OCI-LY7 (cell line): ENCODE data around the gene CTSA. TPM values are rescaled to one million over a fixed set of nuclear protein-coding genes. Genes with fewer than 3 reads are reported as not detected.

Experiments
- BruUV-seq: library from RNA; stranded (reverse); fragments of 400-500 nt; replicated peaks from 2 replicates; lab custom pipeline; 2021; lab: Mats Ljungman, UMichigan
- CTCF ChIA-PET: fragments of 300-600 bp; sonication (Branson Sonifier 250); formaldehyde crosslinking; loops from one replicate; lab custom pipeline; 2022; ENCODE audit warnings: antibody characterized with exemption; ENCODE audit not compliant: unreplicated experiment; lab: Charles Lee
- POLR2A ChIA-PET: fragments of 300-600 bp; sonication (Branson Sonifier 250); formaldehyde crosslinking; loops from one replicate; lab custom pipeline; 2022; ENCODE audit warnings: antibody characterized with exemption; lab: Charles Lee
- DNase-seq: peaks from one replicate; pipeline ENCODE4 v3.0.0-alpha.2; 2015; ENCODE audit warnings: low spot score
- H2AFZ ChIP-seq: fragments of 200-600 bp; sonication (generic), shearing (Covaris generic); 2 replicates; pipeline ENCODE4 v1.6.1; 2014; ENCODE audit warnings: mild to moderate bottlenecking, antibody characterized with exemption, low read length, moderate library complexity
- H3K27ac ChIP-seq: fragments of 200-600 bp; sonication (generic); 2 replicates; pipeline ENCODE4 v1.5.1; 2014; ENCODE audit warnings: mixed run types, low read depth, mild to moderate bottlenecking, moderate library complexity, low read length, inconsistent platforms; ENCODE audit not compliant: poor library complexity, severe bottlenecking
- H3K36me3 ChIP-seq: fragments of 200-600 bp; sonication (generic); 2 replicates; pipeline ENCODE4 v1.6.1; 2014; ENCODE audit warnings: mild to moderate bottlenecking, antibody characterized with exemption, low read length, moderate library complexity, mixed read lengths; ENCODE audit not compliant: insufficient read depth
- H3K4me1 ChIP-seq: fragments of 200-600 bp; sonication (generic); 2 replicates; pipeline ENCODE4 v1.5.1; 2014; ENCODE audit warnings: mild to moderate bottlenecking, low read length; ENCODE audit not compliant: insufficient read depth, poor library complexity, severe bottlenecking
- H3K4me2 ChIP-seq: fragments of 200-600 bp; sonication (generic); 2 replicates; pipeline ENCODE4 v1.6.1; 2014; ENCODE audit warnings: mild to moderate bottlenecking, low read length
- H3K4me3 ChIP-seq: fragments of 200-600 bp; sonication (generic); 2 replicates; pipeline ENCODE4 v1.5.1; 2014; ENCODE audit warnings: mild to moderate bottlenecking, low read depth, low read length; ENCODE audit not compliant: poor library complexity, severe bottlenecking
- H3K79me2 ChIP-seq: fragments of 200-600 bp; sonication (generic); 2 replicates; pipeline ENCODE4 v1.6.1; 2016; ENCODE audit warnings: low read depth, mild to moderate bottlenecking, low read length, moderate library complexity, mixed read lengths; ENCODE audit not compliant: insufficient read depth
- H3K9me2 ChIP-seq: fragments of 200-600 bp; sonication (generic); 2 replicates; pipeline ENCODE4 v1.6.1; 2016; ENCODE audit warnings: mild to moderate bottlenecking, low read length, mixed read lengths; ENCODE audit not compliant: insufficient read depth
- H3K9me3 ChIP-seq: fragments of 200-600 bp; sonication (generic); 2 replicates; pipeline ENCODE4 v1.6.1; 2014; ENCODE audit warnings: mild to moderate bottlenecking, mixed run types, low read length, mixed read lengths
- H4K20me1 ChIP-seq: fragments of 200-600 bp; sonication (generic); 2 replicates; pipeline ENCODE4 v1.6.1; 2014; ENCODE audit warnings: mild to moderate bottlenecking, antibody characterized with exemption, low read length, moderate library complexity, mixed read lengths; ENCODE audit not compliant: insufficient read depth
- CTCF ChIP-seq: fragments of 200-600 bp; sonication (generic); conservative IDR thresholded peaks from 2 replicates; pipeline ENCODE4 v1.5.1; 2014; ENCODE audit warnings: mild to moderate bottlenecking, antibody characterized with exemption, low read length, moderate library complexity, mixed read lengths
- EZH2phosphoT487 ChIP-seq: fragments of 200-600 bp; sonication (generic); IDR thresholded peaks from 2 replicates; pipeline ENCODE4 v1.6.1; 2018; ENCODE audit warnings: low read depth, borderline replicate concordance, mild to moderate bottlenecking, mixed run types, antibody characterized with exemption, low read length, moderate library complexity, mixed read lengths
- intact Hi-C: fragments of 100-400 bp; cut with micrococcal nuclease; formaldehyde crosslinking; loops from one replicate; pipeline ENCODE4 v1.10.0; 2022; ENCODE audit not compliant: unreplicated experiment
- total RNA-seq, 2 experiments: library from RNA; depleted of rRNA in 1 of 2; stranded (reverse); fragments of >200 nt in 1 of 2; shearing (Covaris generic) in 1 of 2; gene quantifications; 2 replicates each; pipeline ENCODE4 v1.2.3, GENCODE V29; 2014 to 2022

The CTSA gene
- total RNA-seq, 2 experiments from 2014 or later = 27.1 to 36.4 TPM

DNA sequence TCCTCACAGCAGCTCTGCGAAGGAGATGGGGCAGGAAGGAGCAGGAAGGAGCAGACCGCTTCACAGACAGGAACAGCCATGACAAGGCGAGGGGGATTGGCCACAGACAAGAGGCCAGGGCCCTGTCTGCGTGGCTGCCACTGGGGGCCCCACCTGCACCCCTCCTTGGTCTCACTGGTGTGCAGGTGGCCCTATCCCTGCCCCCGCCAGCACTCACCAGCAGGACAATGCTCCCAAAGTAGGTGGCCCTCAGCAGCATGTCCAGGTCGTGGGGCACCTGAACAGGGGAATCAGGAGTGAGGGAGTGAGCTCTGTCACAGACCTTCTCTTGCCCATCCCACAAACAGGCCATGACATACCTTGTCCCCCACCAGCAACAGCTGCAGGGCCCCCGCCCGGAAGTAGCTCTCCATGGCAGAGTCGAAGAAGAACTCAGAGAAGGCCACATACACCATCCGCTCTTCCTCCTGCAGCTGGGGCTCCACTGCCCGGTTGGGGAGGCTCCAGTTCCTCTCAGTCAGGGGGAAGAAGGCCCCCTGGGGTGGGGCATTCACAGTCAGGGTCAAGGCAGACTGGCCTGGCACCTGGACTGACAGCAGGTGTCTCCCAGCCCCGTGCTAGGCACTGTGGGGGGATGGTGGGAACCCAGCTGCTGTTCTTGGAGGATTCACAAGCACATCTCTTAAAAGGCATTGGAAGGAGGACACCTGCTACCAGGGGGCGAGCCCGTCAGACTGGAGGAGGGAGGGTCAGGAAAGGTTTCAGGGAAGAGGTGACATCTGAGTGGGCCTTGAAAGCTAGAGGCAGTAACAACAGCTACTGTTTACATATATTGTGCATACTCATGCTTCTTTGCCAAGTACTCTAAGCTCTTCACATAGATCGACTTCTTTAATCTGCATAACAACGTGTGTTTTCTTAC is 13.7 kb downstream of the CTSA start:
- no peak for DNase-seq

DNA sequence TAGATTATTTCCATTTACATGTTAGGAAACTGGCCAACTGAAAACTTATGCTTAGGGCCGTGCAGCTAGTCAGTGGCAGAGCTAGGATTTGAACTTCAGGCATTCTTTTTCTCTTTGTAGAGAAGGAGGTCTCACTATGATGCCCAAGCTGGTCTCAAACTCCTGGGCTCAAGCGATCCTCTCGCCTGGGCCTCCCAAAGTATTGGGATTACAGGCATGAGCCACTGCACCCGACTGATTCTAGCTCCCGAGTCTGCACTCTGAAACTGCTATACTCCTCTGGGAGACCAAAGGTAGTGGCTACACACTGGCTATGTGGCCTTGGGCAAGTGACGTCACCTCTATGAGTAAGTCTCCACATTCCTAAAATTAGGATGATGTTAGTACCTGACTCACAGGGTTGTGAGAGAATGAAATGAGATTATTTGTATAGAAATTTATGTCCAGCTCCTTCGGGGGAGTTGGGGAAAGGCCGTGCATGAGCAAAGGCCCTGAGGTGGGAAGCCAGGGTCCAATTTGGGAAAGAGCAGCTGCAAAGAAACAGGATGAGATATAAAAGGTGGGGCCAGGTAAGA is 14.5 kb downstream of the CTSA start:
- TF ChIP-seq EZH2phosphoT487 = no peak
- TF ChIP-seq CTCF = no peak
- DNase-seq = no peak
- Histone ChIP-seq H3K27ac (no peak overlapping the region), H3K4me3 (no peak overlapping the region), H4K20me1 (no peaks in the 10 kb centered on the region), H3K36me3 (no peaks in the 10 kb centered on the region), H3K79me2 (no peaks in the 10 kb centered on the region), H2AFZ (no peak overlapping the region), H3K4me2 (no peak overlapping the region), H3K9me2 (no peaks in the 10 kb centered on the region), H3K4me1 (peaks cover 15% of the 10 kb centered on the region), H3K9me3 (no peaks in the 10 kb centered on the region)
- intact Hi-C loops = no loop called here
- ChIA-PET CTCF (no interaction called here), POLR2A (interaction anchor here (0.7 kb wide), 1 partner anchor 48 kb away, joined by 3 read pairs; the partner anchor contains the start of genes ACOT8 and ZSWIM3)
- no TSS peak for BruUV-seq

More for the DNA sequence above, 13.7 kb downstream of the CTSA start:
- TF ChIP-seq EZH2phosphoT487 = no peak
- no peak for TF ChIP-seq CTCF
- Histone ChIP-seq H3K9me3 (no peaks in the 10 kb centered on the region), H3K4me3 (no peak overlapping the region), H3K4me2 (no peak overlapping the region), H3K27ac (no peak overlapping the region), H3K9me2 (no peaks in the 10 kb centered on the region), H3K79me2 (no peaks in the 10 kb centered on the region), H3K4me1 (peaks cover 7% of the 10 kb centered on the region), H2AFZ (no peak overlapping the region), H3K36me3 (no peaks in the 10 kb centered on the region), H4K20me1 (no peaks in the 10 kb centered on the region)
- intact Hi-C loops = no loop called here
- BruUV-seq = no TSS peak
- CTCF ChIA-PET = no interaction called here
- POLR2A ChIA-PET = interaction anchor here (0.7 kb wide), 1 partner anchor 48 kb away, joined by 3 read pairs; the partner anchor contains the start of genes ACOT8 and ZSWIM3
